NCI-H69 (cell line): ENCODE results near the gene DNAH8.

Experiments used
- DNase-seq: peaks from one replicate; lab custom pipeline; 2025; lab: John Stamatoyannopoulos, UW

Gene DNAH8

DNA sequence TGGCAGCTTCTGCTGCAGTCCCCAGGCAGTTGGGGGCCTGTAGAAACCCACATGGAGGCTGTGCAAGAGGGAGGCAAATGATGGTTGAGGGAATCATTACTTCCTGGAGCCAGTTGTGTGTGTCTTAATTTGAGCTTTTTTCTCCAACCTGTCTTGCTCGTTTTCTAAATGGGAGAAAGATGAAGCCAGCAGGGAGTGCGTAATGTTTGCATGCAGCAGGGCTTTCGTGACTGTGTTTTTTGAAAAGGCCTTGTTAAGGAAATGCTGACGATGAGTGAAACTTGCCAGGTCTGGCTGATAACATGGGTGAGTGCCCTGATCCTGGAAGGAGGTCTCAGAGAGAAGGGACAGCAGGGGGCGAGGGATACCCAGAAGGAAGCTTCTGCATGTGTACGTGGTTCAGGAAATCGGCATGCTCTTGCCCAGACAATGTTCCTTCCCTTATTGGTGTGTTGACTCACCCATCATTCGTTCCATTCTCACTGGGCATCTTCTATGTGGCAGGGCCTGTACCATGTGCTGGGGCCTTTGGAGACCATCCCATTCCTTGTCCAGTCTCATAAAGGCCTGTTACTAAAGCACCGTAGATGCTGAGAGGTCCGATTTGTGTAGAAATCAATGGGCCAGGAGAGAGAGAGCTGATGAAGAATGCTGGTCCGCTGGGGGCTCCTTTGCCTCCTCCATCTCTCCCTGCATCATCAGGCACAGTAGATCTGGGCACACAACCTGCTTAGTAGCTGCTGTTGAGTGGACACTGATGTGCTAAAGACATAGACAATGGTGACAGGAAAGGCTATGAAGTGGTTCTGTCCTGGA lies 360.9 kb downstream of the DNAH8 start:
- DNase-seq = no peak

DNA sequence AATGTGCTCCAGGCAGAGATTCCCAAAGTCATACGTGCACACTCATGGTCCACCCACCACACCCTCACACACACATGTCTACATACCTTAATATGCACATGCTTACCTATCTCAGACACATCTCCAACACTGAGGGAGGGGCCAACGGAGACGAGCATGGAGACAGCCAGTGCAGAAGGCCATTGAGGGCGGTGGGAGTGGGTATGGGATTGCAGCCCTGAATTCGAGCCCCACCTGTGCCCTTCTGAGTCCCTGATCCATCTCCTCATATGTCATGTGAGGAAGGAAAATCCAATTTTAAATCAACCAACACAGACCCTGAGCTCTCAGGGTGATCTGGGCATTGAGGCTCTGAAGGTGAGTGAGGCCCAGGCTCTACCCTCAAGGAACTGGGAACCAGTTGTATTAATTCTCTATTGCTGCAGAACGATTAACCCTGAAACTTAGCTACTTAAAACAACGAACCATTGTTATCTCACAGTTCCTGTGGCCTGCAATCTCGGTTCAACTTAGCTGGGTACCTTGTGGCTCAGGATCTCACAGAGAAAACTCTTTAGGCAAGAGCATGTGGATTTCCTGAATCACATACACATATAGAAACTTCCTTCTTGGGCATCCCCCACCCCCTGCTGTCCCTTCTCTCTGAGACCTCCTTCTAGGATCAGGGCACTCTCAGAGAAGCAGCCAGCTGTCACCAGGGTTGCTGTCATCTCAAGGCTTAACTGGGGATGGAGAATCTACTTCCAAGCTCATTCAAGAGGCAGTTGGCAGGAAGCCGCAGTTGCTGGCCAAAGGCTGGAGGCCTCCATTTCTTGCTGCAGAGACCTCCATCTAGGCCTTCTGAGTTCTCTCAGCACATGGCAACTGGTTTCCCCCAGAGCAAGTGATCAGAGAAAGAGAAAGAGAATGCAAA lies 361.8 kb downstream of the DNAH8 start:
- no peak for DNase-seq

DNA sequence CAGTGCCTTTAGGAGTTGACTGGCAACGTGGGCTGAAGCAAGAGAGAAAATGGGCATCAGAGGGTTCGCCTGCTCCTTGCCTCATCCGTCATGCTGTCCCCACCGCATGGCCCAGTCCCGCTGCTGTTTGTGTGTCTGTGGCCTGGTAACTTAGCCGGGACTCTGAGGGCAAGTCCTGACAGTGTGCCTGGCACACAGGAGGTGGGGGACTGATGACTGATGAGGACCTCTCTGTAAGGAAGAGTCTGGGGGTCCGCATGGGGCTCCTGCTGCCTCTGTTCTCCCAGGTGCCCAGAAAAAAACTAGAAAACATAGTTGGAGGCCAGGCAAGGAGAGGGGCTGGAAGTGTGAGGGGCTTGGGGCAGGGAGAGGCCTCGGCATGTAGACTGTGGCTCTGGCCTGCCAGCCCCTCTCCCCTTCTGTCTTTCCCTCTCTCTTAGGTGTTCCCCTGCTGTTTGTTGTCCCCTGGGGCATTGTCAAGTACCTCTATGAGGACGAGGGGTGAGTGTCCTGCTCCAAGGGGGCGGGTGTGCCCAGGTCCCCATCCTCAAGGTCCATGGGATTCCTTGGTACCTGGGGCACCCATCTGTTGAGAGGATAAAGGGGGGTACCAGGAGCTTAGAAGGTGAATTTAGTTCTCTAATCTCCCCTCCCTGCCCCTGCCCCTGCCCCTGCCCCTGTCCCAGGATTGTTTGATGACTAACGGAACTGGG lies 362.9 kb downstream of the DNAH8 start:
- no peak for DNase-seq

DNA sequence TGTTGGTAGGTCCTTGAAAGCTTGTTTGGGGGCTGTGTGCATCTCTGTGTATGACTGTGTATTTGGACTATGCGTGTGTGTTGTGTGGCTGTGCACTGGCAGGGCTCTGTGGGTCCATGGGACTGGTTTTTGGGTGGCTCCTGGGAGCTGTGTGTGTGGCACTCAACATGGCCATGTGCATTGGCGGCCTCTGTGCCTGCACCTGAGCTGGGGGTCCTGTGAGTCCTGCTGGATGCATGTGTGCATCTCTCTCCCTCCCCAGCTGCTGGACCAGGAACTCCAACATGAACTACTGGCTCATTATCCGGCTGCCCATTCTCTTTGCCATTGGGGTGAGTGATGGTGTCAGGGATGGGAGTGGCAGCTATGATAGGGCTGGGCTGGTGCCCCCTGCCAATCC lies 363.6 kb downstream of the DNAH8 start:
- DNase-seq = no peak

DNA sequence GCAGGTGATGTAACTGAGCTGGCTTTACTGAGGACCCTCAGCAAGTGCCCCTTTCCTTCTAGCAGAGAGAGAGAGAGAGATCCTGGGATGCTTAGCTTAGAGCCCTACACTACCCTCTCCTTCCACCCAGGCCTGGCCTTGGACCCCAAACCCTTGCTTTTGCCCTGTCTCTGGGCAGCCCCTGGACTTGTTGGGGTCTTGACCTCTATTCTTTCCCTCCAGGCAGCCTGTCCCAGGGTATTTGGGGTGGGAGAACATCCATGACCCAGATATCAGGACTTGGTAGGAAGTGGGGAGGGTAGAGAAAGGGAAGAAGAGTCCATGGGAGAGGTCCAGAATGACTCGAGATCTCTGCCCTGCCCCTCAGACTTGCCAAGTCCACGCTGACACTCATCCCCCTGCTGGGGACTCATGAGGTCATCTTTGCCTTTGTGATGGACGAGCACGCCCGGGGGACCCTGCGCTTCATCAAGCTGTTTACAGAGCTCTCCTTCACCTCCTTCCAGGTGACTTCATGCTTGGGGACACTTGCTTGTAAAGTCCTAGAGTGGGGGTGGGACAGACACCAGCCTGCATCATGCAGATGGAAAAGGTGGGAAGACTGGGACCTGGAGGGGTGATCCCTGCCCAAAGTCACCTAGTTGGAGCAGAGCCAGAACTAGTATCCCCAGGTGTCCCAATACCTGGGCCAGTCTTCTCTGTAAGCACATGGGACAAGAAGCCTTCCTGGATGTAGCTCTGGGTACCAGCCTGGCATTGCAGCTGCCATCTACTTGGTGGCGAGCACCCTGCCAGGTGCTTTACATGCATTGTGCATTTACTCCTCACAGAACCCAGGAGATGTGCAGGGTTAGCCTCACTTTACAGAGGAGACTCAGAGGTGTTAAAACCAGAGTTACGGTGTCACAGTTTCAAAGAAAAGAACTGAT lies 364.4 kb downstream of the DNAH8 start:
- DNase-seq = no peak
